Subcutaneous adipose tissue (tissue), 4 donors: ENCODE data around the gene DZIP1L. TPM values are rescaled to one million over a fixed set of nuclear protein-coding genes. Genes with fewer than 3 reads are reported as not detected.

ENCODE experiments used
- CTCF ChIP-seq: fragments of 450-650 bp; IDR thresholded peaks from one replicate; pipeline ENCODE4 v1.5.1; 2016; ENCODE audit warnings: low read depth, mild to moderate bottlenecking, control low read depth, antibody characterized with exemption, moderate library complexity
- total RNA-seq, 4 donors: library from RNA; depleted of rRNA; stranded (reverse); fragments of >200 nt; gene quantifications; one replicate each; pipeline ENCODE4 v1.1.0, GENCODE V29; 2016

DZIP1L gene, protein sequence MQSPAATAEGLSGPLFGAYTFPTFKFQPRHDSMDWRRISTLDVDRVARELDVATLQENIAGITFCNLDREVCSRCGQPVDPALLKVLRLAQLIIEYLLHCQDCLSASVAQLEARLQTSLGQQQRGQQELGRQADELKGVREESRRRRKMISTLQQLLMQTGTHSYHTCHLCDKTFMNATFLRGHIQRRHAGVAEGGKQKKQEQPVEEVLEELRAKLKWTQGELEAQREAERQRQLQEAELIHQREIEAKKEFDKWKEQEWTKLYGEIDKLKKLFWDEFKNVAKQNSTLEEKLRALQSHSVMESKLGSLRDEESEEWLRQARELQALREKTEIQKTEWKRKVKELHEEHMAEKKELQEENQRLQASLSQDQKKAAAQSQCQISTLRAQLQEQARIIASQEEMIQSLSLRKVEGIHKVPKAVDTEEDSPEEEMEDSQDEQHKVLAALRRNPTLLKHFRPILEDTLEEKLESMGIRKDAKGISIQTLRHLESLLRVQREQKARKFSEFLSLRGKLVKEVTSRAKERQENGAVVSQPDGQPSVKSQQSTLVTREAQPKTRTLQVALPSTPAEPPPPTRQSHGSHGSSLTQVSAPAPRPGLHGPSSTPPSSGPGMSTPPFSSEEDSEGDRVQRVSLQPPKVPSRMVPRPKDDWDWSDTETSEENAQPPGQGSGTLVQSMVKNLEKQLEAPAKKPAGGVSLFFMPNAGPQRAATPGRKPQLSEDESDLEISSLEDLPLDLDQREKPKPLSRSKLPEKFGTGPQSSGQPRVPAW
- total RNA-seq = 10 to 100 TPM; 11.9 to 33.3 (median 19.3) TPM

DNA sequence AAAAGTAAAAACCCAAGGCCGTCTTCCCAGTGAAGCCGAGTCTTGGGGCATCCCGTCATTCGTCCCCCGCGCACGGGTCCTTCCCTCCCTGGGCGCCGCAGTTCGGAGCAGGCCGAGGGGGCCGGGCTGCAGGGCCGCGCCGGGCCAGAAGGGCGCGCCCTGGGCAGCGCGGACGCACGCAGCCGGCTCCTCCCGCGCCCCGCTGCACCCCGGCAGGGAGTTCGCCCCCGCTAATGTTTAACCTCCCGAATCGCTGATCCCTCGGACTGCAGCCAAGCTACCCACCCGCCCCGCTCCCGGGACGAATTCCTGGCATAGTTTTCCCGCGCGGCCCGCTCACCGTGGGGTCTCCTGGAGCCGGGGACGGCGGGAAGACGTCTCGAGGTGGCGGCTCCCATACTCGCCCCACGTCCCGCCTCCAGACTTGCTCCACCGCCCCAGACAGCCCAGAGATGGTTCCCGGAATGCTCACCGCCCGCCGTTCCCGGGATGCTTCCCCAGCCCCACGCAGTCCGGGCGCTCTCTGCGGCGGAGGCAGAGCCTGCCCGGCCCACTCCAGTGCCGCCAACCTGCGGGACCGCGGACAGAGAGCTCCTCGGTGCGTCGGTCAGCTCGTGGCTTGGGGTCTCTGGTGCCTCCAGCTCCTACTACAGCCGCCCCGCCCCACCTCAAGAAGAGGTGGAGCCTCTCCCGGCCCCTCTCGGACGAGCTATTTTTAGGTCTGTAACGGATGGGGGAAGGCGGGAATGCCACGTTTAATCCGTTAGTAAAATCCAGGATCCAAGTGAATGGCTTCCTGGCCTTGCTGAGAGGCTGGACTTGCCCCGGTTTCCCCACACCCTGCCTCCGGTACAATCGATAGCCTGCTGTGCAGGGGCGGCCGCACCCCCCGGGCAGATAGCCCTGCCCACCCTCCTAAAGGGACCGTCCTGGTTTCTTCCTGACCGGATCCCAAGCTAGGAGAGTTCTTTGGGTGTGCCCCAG is at the start of gene DZIP1L:
Gene DZIP1L (minus strand): TSS at position 621 of the 984 bp plus-strand sequence. CDS start 11,637 bp downstream, outside the sequence.
- no peak for TF ChIP-seq CTCF

- no peak for TF ChIP-seq CTCF
These were observed 49.7 kb upstream of the DZIP1L start for GRCh38 chr3:138165061-138165460.

GRCh38 chr3:138157743-138158142 is 42.3 kb upstream of the DZIP1L start:
- TF ChIP-seq CTCF = no peak

GRCh38 chr3:138154534-138154933 is 39.1 kb upstream of the DZIP1L start:
- TF ChIP-seq CTCF = no peak

GRCh38 chr3:138148503-138148902 is 33.1 kb upstream of the DZIP1L start:
- no peak for TF ChIP-seq CTCF

DNA sequence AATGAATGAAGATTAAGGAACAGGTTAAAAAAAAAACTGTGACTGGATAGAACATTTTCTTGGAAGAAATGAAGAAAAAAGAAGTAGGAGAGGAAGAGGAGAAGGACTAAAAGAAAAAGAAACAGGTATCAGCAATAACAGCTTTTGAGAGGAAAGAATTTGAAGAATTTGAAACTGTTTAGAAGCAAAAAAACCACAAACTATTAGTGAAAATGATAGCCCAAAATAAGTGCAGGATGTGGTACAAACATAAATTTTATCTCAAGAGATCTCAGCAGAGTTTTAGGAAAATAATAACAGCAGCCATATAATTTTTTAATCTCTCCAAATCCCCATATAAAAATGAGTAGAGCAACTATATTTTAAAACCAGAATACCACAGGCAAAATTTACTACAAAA is 25.5 kb upstream of the DZIP1L start:
- TF ChIP-seq CTCF = no peak
